ENCODE results near the gene CNDP2. TPM values are rescaled to one million over a fixed set of nuclear protein-coding genes. Genes with fewer than 3 reads are reported as not detected.

CNDP2 gene
- total and polyA plus RNA-seq, 2 of the 13 experiments (the other 11 are each of a cell fraction or from before 2014, with no cell fraction given), result 64.7 to 80.8 TPM

DNA sequence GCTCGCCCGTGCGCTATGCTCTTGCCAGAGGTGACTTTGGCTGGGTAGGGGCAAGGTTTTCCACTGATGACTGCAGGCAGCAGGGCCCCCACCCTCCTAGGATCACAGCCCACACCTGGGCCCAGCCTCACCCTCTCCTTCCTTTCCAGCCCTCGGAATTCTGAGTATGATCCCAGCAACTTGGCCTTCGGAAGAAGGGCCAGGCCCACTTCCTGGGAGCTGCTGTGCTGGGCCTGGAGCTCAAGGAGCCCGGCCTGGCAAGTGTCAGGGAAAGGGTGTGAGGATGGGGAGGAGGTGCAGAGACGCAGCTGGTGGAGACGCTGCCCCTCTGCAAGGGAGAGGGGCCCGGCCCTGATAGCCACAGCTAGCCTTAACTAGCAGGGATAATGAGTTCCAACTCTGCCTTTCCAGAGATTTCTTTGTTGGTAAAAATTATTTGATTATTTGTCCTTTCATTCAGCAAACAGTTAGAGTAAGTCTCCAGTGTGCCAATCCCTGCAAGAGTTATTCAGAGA, 36.4 kb downstream of the CNDP2 start (continued):
- TF ChIP-seq, protein P1, sequence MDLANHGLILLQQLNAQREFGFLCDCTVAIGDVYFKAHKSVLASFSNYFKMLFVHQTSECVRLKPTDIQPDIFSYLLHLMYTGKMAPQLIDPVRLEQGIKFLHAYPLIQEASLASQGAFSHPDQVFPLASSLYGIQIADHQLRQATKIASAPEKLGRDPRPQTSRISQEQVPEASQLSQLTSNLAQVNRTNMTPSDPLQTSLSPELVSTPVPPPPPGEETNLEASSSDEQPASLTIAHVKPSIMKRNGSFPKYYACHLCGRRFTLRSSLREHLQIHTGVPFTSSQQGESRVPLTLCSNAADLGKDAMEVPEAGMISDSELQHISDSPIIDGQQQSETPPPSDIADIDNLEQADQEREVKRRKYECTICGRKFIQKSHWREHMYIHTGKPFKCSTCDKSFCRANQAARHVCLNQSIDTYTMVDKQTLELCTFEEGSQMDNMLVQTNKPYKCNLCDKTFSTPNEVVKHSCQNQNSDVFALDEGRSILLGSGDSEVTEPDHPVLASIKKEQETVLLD (CRISPR knock-in tag; IDR thresholded peaks at IDR 0.05; ENCODE audit: low read depth), result no peak
- TF ChIP-seq MAZ (IDR thresholded peaks at IDR 0.05; ENCODE audit: borderline replicate concordance, low read depth, low read length) (no peak), MAZ (CRISPR knock-in tag; IDR thresholded peaks at IDR 0.05; ENCODE audit: low read depth) (no peak), RBM22 (optimal IDR thresholded peaks at IDR 0.05; ENCODE audit: low read length) (no peak), ZFAT (CRISPR knock-in tag; conservative IDR thresholded peaks at IDR 0.05) (no peak)
- TF ChIP-seq, protein P2, sequence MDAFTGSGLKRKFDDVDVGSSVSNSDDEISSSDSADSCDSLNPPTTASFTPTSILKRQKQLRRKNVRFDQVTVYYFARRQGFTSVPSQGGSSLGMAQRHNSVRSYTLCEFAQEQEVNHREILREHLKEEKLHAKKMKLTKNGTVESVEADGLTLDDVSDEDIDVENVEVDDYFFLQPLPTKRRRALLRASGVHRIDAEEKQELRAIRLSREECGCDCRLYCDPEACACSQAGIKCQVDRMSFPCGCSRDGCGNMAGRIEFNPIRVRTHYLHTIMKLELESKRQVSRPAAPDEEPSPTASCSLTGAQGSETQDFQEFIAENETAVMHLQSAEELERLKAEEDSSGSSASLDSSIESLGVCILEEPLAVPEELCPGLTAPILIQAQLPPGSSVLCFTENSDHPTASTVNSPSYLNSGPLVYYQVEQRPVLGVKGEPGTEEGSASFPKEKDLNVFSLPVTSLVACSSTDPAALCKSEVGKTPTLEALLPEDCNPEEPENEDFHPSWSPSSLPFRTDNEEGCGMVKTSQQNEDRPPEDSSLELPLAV (CRISPR knock-in tag; conservative IDR thresholded peaks at IDR 0.05; ENCODE audit: low read depth), result no peak

DNA sequence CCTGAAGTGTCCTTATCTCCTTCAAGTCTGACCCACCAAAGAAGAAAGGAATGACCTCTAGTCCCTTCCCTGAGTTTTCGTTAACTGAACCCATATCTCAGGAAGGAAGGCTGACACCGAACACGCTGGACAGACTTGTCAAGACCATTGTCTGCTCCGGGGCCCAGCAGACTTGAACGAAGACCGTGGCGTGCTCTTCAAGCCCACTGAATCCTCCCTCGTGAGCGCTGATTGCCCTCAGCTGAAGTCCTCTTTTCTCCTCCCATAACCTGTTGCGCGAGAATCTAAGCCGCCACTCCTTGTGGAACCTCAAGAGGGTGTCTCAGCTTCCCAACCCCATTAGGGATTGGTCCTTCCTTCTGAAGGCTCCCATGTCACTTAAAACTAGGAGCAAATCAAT, 37.5 kb downstream of the CNDP2 start:
- Histone ChIP-seq H3K27me3 (ENCODE audit: control insufficient read depth in 1 of 2, insufficient read depth in 2 of 2, low read length in 2 of 2) (peaks cover 2 to 5% of the 10 kb centered on the region in 2 experiments; a peak in 2 of 5 replicates), H3K4me2 (ENCODE audit: low read depth, low read length) (no peak overlapping the region), H3K36me3 (replicated peaks in 1 of 2; ENCODE audit: control insufficient read depth in 1 of 2, insufficient read depth in 2 of 2, low read length in 2 of 2) (no peaks in the 10 kb centered on the region), H3K9ac (ENCODE audit: insufficient read depth, low read depth, low read length) (no peak overlapping the region), H3K9me3 (ENCODE audit: low read length) (no peaks in the 10 kb centered on the region), H3K4me1 (ENCODE audit: insufficient read depth, low read length) (no peaks in the 10 kb centered on the region), H4K20me1 (ENCODE audit: insufficient read depth, low read length) (no peaks in the 10 kb centered on the region), H2AFZ (ENCODE audit: low read length) (no peak overlapping the region), H3K27ac (ENCODE audit: extremely low read length, insufficient read depth, low read length) (no peak overlapping the region), H3K79me2 (ENCODE audit: insufficient read depth, low read length) (no peaks in the 10 kb centered on the region), H3K4me3 (replicated peaks in 1 of 3; ENCODE audit: insufficient read depth in 1 of 3, low read depth in 2 of 3, low read length in 3 of 3) (no peak overlapping the region)
- 90% methylated on average over 12 of the region's 12 CpGs for WGBS (ENCODE audit: low lambda C conversion rate)
- intact Hi-C loops (cut with micrococcal nuclease; ENCODE audit: unreplicated experiment) (no loop called here), in situ Hi-C loops (cut with HindIII; ENCODE audit: extremely low pct_ligation_motif_present, low pct_unique_long_range_greater_than_20kb) (no loop called here)
- ATAC-seq, result no peak
- POLR2A ChIA-PET, result interaction anchor here (3.9 kb wide), 1 partner anchor 8 kb away, joined by 15 read pairs; no protein-coding TSS in a partner anchor
- BruUV-seq (replicated peaks), result no TSS peak
- CTCF ChIA-PET (ENCODE audit: low intra/inter-chr PET ratio, low total read pairs), result no interaction called here
- no peak for FAIRE-seq
- no peak for DNase-seq (ENCODE audit: low spot score)
- no peak for TF ChIP-seq CBX1 (IDR thresholded peaks at IDR 0.05; ENCODE audit: low read depth)
- TF ChIP-seq, protein P3, sequence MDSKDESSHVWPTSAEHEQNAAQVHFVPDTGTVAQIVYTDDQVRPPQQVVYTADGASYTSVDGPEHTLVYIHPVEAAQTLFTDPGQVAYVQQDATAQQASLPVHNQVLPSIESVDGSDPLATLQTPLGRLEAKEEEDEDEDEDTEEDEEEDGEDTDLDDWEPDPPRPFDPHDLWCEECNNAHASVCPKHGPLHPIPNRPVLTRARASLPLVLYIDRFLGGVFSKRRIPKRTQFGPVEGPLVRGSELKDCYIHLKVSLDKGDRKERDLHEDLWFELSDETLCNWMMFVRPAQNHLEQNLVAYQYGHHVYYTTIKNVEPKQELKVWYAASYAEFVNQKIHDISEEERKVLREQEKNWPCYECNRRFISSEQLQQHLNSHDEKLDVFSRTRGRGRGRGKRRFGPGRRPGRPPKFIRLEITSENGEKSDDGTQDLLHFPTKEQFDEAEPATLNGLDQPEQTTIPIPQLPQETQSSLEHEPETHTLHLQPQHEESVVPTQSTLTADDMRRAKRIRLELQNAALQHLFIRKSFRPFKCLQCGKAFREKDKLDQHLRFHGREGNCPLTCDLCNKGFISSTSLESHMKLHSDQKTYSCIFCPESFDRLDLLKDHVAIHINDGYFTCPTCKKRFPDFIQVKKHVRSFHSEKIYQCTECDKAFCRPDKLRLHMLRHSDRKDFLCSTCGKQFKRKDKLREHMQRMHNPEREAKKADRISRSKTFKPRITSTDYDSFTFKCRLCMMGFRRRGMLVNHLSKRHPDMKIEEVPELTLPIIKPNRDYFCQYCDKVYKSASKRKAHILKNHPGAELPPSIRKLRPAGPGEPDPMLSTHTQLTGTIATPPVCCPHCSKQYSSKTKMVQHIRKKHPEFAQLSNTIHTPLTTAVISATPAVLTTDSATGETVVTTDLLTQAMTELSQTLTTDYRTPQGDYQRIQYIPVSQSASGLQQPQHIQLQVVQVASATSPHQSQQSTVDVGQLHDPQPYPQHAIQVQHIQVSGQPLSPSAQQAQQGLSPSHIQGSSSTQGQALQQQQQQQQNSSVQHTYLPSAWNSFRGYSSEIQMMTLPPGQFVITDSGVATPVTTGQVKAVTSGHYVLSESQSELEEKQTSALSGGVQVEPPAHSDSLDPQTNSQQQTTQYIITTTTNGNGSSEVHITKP (CRISPR knock-in tag; IDR thresholded peaks at IDR 0.05; ENCODE audit: low read depth), result no peak
- TF ChIP-seq, protein P4, sequence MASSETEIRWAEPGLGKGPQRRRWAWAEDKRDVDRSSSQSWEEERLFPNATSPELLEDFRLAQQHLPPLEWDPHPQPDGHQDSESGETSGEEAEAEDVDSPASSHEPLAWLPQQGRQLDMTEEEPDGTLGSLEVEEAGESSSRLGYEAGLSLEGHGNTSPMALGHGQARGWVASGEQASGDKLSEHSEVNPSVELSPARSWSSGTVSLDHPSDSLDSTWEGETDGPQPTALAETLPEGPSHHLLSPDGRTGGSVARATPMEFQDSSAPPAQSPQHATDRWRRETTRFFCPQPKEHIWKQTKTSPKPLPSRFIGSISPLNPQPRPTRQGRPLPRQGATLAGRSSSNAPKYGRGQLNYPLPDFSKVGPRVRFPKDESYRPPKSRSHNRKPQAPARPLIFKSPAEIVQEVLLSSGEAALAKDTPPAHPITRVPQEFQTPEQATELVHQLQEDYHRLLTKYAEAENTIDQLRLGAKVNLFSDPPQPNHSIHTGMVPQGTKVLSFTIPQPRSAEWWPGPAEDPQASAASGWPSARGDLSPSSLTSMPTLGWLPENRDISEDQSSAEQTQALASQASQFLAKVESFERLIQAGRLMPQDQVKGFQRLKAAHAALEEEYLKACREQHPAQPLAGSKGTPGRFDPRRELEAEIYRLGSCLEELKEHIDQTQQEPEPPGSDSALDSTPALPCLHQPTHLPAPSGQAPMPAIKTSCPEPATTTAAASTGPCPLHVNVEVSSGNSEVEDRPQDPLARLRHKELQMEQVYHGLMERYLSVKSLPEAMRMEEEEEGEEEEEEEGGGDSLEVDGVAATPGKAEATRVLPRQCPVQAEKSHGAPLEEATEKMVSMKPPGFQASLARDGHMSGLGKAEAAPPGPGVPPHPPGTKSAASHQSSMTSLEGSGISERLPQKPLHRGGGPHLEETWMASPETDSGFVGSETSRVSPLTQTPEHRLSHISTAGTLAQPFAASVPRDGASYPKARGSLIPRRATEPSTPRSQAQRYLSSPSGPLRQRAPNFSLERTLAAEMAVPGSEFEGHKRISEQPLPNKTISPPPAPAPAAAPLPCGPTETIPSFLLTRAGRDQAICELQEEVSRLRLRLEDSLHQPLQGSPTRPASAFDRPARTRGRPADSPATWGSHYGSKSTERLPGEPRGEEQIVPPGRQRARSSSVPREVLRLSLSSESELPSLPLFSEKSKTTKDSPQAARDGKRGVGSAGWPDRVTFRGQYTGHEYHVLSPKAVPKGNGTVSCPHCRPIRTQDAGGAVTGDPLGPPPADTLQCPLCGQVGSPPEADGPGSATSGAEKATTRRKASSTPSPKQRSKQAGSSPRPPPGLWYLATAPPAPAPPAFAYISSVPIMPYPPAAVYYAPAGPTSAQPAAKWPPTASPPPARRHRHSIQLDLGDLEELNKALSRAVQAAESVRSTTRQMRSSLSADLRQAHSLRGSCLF (CRISPR knock-in tag; IDR thresholded peaks at IDR 0.05; ENCODE audit: borderline replicate concordance), result no peak
- no peak for TF ChIP-seq HOXA7 (CRISPR knock-in tag; IDR thresholded peaks at IDR 0.05)

All from HepG2 (cell line).